Astrocyte of the cerebellum (primary cell): ENCODE results near the gene TMEM185B.
"Not testable (repeated sequence)": the region's sequence is repeated elsewhere in the genome, so short reads cannot be mapped to it uniquely, and the experiment has no call there.

ENCODE experiments used
- DNase-seq: peaks from one replicate; pipeline ENCODE4 v3.0.0-alpha.2; 2011; ENCODE audit warnings: low read depth
- H3K4me3 ChIP-seq: 2 replicates; pipeline ENCODE4 v1.5.1; 2011; ENCODE audit warnings: mild to moderate bottlenecking, low read depth, low read length, moderate library complexity
- in situ Hi-C: cut with HindIII; loops from 2 replicates; pipeline ENCODE4 v1.10.0; 2017; ENCODE audit warnings: low sequenced_read_pairs
- TF ChIP-seq, protein P1 (sequence below): IDR thresholded peaks from 2 replicates; pipeline ENCODE4 v1.5.1; 2012; ENCODE audit warnings: low read length, low read depth, moderate library complexity, mild to moderate bottlenecking; ENCODE audit errors: missing control alignments

TMEM185B gene

DNA sequence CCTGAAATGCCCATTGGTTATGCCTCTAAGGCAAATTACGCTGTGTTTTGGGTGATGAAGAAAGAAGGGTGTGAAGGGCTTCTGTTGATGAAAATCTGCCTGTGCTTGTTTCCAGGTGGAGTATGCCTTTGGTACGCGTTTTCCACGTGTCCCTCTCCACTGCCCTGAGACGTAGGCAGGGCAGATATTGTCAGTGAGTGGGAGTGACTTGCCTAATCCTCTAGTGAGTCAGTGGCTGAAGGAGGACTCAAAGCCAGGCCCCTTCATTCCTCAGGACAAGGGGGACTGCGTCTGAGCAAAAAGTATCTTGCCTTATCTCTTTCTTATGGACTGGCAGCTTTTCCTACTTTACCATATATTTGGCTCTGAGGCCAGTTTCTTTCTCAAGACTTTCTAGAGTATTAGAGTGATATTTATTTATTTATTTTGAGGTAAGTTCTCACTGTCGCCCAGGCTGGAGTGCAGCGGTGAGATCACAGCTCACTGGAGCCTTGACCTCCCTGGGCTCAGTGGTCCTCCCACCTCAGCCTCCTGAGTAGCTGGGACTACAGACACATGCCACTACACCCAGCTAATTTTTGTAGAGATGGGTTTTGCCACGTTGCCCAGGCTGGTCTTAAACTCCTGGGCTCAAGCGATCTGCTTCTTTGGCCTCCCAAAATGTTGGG is 39.7 kb upstream of the TMEM185B start:
- TF ChIP-seq, protein P1, sequence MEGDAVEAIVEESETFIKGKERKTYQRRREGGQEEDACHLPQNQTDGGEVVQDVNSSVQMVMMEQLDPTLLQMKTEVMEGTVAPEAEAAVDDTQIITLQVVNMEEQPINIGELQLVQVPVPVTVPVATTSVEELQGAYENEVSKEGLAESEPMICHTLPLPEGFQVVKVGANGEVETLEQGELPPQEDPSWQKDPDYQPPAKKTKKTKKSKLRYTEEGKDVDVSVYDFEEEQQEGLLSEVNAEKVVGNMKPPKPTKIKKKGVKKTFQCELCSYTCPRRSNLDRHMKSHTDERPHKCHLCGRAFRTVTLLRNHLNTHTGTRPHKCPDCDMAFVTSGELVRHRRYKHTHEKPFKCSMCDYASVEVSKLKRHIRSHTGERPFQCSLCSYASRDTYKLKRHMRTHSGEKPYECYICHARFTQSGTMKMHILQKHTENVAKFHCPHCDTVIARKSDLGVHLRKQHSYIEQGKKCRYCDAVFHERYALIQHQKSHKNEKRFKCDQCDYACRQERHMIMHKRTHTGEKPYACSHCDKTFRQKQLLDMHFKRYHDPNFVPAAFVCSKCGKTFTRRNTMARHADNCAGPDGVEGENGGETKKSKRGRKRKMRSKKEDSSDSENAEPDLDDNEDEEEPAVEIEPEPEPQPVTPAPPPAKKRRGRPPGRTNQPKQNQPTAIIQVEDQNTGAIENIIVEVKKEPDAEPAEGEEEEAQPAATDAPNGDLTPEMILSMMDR: no peak
- H3K4me3 ChIP-seq: no peak overlapping the region
- DNase-seq: no peak
- in situ Hi-C loops: no loop called here

DNA sequence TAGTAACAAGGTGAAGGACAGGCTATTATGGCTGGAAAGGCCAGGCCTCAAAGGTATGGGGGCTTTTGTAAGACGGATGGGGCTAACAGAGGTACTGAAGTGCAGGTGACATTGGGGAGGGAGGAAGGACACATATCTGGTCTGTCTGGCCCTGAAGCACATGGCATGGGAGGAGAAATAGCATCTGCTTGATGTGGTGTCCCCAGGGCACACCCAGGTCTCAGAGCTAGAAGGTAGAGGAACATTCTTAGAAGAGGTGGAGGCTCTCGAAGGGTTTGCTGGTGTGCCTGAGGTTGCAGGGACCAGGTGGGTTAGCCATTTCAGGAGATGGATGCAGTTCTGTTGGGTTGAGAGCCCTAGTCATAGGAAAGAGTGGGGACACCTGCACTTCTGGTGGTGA is 39.0 kb upstream of the TMEM185B start:
- TF ChIP-seq, protein P1: no peak
- DNase-seq: no peak
- in situ Hi-C loops: no loop called here

DNA sequence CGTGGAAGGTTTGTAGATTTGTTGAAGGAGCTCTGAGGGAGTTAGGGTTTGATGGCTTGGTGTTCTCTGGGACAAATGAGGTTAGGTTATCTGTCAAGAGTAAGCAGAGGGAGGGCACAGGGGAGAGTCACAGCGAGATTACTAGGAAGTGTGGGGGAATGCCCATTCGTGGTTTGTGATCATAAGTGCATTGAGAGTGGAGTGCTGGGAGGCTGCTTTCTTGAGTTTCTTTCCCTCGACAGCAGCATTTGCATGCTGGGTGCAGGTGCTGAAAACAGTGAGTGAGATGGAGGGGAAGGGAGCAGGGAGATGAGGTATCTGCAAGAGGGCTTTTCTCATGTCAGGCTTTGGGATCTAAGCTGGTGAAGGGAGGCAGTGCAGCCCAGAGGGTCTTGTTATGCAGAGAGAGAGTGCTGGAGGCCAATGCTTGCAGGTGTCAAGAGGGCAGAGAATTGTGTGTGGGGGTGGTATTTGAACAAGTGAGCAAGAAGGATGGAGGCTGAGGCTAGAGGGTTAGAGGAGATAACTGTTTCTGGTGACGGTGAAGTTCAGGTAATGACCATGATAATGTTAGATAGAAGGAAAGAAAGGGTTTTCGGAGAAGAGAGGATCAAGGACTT is 38.3 kb upstream of the TMEM185B start:
- TF ChIP-seq, protein P1: no peak
- H3K4me3 ChIP-seq: no peak overlapping the region
- no peak for DNase-seq
- in situ Hi-C loops: no loop called here

More for the DNA sequence above, 39.0 kb upstream of the TMEM185B start:
- H3K4me3 ChIP-seq: no peak overlapping the region

DNA sequence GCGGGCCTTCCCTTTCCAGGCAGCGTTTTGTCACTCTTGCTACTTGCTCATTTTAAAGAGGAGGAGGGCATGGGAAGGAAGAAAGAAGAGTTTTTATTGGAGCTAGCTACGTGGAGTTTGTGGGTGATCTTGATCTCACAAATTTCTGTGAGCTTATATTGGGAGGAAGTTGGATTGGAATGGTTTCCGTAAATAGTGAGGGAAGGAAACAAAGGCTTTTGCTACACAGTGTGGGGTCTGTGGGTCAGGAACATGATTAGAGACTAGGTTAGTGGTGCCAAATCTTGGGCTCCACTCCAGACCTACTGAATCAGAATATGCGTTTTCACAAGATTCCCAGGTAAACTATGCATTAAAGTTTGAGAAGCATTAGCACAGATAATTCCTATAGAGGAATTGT is 37.5 kb upstream of the TMEM185B start:
- H3K4me3 ChIP-seq: no peak overlapping the region
- in situ Hi-C loops: no loop called here
- DNase-seq: no peak
- TF ChIP-seq, protein P1: no peak

DNA sequence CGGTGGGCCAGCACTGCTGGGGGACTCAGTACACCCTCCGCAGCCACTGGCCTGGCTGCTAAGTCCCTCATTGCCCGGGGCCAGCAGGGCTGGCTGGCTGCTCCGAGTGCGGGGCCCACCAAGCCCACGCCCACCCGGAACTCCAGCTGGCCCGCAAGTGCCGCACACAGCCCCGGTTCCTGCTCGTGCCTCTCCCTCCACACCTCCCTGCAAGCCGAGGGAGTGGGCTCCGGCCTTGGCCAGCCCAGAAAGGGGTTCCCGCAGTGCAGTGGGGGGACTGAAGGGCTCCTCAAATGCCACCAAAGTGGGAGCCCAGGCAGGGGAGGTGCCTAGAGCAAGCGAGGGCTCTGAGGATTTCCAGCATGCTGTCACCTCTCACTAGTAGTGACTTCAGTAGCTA is 36.7 kb upstream of the TMEM185B start:
- H3K4me3 ChIP-seq, in situ Hi-C loops, DNase-seq: not testable (repeated sequence)

DNA sequence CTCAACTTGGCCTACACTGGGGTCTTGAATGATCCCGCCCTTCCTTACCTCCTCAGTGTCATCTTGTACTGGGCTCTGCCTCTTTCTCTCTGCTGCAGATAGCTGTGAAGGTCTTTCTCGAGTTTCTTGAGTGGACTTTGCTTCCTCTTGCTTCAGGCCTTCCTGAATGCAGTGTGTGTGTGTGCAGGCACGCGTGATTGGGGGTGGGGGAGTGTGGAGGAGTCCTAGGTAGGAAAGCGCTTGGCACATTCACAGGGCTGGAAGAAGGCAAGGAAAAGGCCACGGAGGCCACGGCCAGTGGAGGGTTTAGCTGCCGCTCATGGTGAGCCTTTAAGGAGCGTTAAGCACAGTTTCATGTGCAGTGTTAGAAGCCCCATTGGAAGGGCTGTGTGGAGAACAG is 35.0 kb upstream of the TMEM185B start:
- in situ Hi-C loops: no loop called here
- TF ChIP-seq, protein P1: no peak
- no peak overlapping the region for H3K4me3 ChIP-seq
- DNase-seq: no peak

DNA sequence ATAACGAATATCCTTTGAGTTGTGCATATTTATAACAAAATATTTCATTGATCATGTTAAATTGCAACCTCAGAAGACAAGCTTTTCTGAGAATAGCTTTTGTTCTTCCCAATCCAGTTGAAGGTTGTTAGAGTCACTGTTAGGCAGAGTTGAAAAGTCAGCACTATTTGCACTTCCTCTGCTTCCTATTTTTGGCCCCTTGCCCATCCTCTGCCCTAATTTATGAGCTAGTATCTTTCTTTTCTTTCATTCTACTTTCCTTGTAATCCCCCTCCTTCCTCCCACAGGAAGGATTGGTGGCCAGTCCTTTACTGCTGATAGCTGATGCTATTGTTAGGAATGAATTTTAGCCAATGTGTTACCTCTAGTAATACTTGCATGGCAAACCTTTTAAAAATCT is 34.3 kb upstream of the TMEM185B start:
- TF ChIP-seq, protein P1: no peak
- in situ Hi-C loops: no loop called here

More for the DNA sequence above, 34.3 kb upstream of the TMEM185B start:
- DNase-seq: no peak
- H3K4me3 ChIP-seq: no peak overlapping the region
